Pancreas (tissue), 10 donors: ENCODE results near the gene ASH1L. TPM values are rescaled to one million over a fixed set of nuclear protein-coding genes. Genes with fewer than 3 reads are reported as not detected.

Experiments used
- ATAC-seq, 4 donors: fragments of 200-7000 bp; cut with Tn5 transposase; one replicate each; pipeline versions ENCODE4 v1.8.0 to v1.9.1; 2020; ENCODE audit warnings: mild to moderate bottlenecking in 4 of 4, moderate library complexity in 4 of 4
- DNase-seq, 6 donors: peaks; one replicate each; pipeline ENCODE4 v3.0.0-alpha.2; 2020
- FAIRE-seq: peaks from 2 replicates; lab custom pipeline; 2012; peaks lifted over from hg19 to GRCh38; lab: Jason Lieb, UNC
- H3K27ac ChIP-seq, 4 donors: fragments of 200-600 bp; sonication (generic); 1 replicate in 3 of 4; 2 replicates in 1 of 4; pipeline versions ENCODE4 v1.5.0 to v1.8.0; 2020
- H3K27me3 ChIP-seq, 4 donors: fragments of 200-600 bp; one replicate each; pipeline ENCODE4 v1.8.0; 2021
- H3K36me3 ChIP-seq, 3 donors: fragments of 200-600 bp; sonication (generic) in 1 of 3; one replicate each; pipeline versions ENCODE4 v1.5.0 to v1.8.0; 2020 to 2021
- H3K4me1 ChIP-seq, 3 donors: fragments of 200-600 bp; one replicate each; pipeline ENCODE4 v1.8.0; 2021
- H3K4me3 ChIP-seq, 4 donors: fragments of 200-600 bp; sonication (generic) in 2 of 4; one replicate each; pipeline versions ENCODE4 v1.5.0 to v1.8.0; 2020 to 2021
- H3K9me3 ChIP-seq, 4 donors: fragments of 200-600 bp; one replicate each; pipeline ENCODE4 v1.8.0; 2021
- WGBS, 2 donors: extraction: QIAGEN DNeasy Blood & Tissue Kit; methylation state at CpG; one replicate each; pipeline ENCODE4 v1.1.7; 2013; 5-methylcytosine and 5-hydroxymethylcytosine counted together
- intact Hi-C, 3 donors: fragments of 100-400 bp; cut with DNase I; formaldehyde crosslinking; loops; one replicate each; pipeline versions ENCODE4 v1.11.1 to v1.14.2; 2022
- polyA plus RNA-seq, 2 donors: library from polyadenylated mRNA; stranded (reverse); fragments of 200-250 nt; gene quantifications; one replicate each; pipeline ENCODE4 v1.2.3, GENCODE V29; 2013
- total RNA-seq, 6 donors: library from RNA; stranded (reverse); fragmentation: NEBNext Ultra II Directional in 4 of 6; extraction: Animal tissue kit (Norgen Biotek cat#: 25700) in 4 of 6; gene quantifications; one replicate each; pipeline versions ENCODE4 v1.2.1 to v1.2.4, GENCODE V29; 2021 to 2023
- TF ChIP-seq, protein P1 (sequence below), 4 donors: fragments of 200-600 bp; sonication (generic) in 3 of 4; IDR thresholded peaks; one replicate each; pipeline versions ENCODE4 v1.5.0 to v1.8.0; 2021; ENCODE audit warnings: antibody characterized with exemption in 4 of 4
- donor health status: healthy with polysubstance abuse.
- donor health status: DM: no; HTN: no; CAD: no; lungs with moderate emphysema.
- donor health status: DM: no; HTN: no; CAD: no.
- donor health status: control.
- donor health status: control.
- donor health status: Bipolar disorder and iron deficiency.
- donor health status: DM: yes; HTN: yes; CAD: no.
- donor health status: DM: no; HTN: no; CAD: no.
- donor health status: DM: no; HTN: no; CAD: no.
- donor health status: DM: yes; HTN: yes; CAD: no.

Gene ASH1L
- total and polyA plus RNA-seq, 8 donors, result 6.2 to 38.6 (median 22.9) TPM

- H3K4me1 ChIP-seq, result peaks cover 0 to 1% (median 0%) of the 10 kb centered on the region in 3 donors
- DNase-seq (no peak), FAIRE-seq (no peak), ATAC-seq (no peak)
- intact Hi-C loops, result no loop called here
- TF ChIP-seq, protein P1, sequence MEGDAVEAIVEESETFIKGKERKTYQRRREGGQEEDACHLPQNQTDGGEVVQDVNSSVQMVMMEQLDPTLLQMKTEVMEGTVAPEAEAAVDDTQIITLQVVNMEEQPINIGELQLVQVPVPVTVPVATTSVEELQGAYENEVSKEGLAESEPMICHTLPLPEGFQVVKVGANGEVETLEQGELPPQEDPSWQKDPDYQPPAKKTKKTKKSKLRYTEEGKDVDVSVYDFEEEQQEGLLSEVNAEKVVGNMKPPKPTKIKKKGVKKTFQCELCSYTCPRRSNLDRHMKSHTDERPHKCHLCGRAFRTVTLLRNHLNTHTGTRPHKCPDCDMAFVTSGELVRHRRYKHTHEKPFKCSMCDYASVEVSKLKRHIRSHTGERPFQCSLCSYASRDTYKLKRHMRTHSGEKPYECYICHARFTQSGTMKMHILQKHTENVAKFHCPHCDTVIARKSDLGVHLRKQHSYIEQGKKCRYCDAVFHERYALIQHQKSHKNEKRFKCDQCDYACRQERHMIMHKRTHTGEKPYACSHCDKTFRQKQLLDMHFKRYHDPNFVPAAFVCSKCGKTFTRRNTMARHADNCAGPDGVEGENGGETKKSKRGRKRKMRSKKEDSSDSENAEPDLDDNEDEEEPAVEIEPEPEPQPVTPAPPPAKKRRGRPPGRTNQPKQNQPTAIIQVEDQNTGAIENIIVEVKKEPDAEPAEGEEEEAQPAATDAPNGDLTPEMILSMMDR (IDR thresholded peaks at IDR 0.05), result no peak
- 47 to 53% methylated on average over 11 of the region's 11 CpGs for WGBS, 2 donors
- H3K36me3 ChIP-seq, result no peaks in the 10 kb centered on the region
- H3K9me3 ChIP-seq, result no peaks in the 10 kb centered on the region
- H3K27ac ChIP-seq, result no peak overlapping the region
- H3K27me3 ChIP-seq, result no peaks in the 10 kb centered on the region
- no peak overlapping the region for H3K4me3 ChIP-seq
Measured at GRCh38 chr1:155304558-155305063, 258.0 kb downstream of the ASH1L start.

GRCh38 chr1:155301342-155301841, 261.2 kb downstream of the ASH1L start, which contains the start of gene PKLR:
Gene PKLR (minus strand): TSS chr1:155301438. CDS start chr1:155301395, 43 bp downstream.
- no peak for DNase-seq
- no peak for ATAC-seq
- intact Hi-C loops, result no loop called here
- Histone ChIP-seq H3K9me3 (no peaks in the 10 kb centered on the region), H3K27me3 (no peaks in the 10 kb centered on the region), H3K27ac (no peak within 1 kb of the TSS), H3K36me3 (no peaks in the 10 kb centered on the region), H3K4me3 (no peak within 1 kb of the TSS), H3K4me1 (no peaks in the 10 kb centered on the region)
- TF ChIP-seq, protein P1 (IDR thresholded peaks at IDR 0.05), result no peak
- FAIRE-seq, result no peak
- WGBS, 2 donors, result 86 to 87% methylated on average over 5 of the region's 5 CpGs

DNA sequence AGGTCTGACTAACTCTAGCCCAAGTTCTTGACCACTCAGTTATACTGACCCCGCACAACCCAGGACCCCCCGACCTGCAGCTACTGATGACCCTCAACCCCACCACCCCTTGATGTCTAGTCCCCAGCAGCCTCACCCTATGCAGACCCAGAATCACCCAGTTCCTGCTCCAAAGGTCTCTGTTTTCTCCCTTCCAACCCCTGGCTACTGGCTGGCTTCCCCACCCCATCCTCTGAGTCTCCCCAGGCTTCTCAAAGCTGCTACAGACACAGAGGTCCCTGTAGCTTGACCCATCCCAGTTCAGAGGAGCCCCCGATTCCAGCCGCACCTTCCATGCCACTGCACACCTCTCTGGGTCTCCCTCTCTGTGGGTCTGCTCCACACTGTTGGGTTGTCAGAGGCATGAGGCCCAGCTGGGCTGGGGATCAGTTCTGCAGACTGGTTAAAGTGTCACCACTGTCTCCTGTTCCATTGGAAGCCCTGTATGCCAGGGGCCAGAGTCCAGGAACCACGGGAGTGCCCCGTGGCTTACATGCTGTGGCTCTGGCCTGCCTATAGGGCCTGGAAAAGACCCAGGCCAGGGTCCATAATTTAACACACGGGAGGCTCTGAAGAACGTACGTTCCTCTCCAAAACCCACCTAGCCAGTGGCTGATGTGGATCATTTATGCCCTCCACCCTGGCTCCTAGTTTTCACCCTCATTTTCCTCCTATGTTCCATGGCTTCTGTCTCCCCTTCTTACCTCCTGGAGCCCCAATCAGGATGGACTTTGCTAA, 261.9 kb downstream of the ASH1L start:
- intact Hi-C loops, result no loop called here
- ATAC-seq (no peak), DNase-seq (no peak)

DNA sequence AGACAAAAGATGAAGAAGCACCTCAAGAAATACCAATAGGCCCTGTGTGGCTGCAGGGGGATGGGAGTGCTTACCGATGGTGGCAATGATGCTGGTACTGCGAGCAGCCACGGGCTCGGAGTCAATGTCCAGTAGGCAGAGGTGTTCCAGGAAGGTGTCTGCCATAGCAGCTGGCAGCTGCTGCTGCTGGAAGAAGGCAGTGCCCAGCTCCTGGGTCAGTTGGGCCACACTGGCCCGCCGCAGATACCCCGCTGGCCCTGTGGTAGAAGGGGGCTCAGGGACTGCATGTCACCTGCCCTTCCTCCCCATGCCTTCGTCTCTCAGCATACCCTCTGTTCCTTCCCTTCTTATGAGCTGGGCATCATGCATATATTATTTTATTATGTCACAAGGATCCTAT, 262.6 kb downstream of the ASH1L start:
- WGBS, 2 donors, result 86 to 90% methylated on average over 8 of the region's 8 CpGs
- no peaks in the 10 kb centered on the region for H3K4me1 ChIP-seq
- H3K9me3 ChIP-seq, result no peaks in the 10 kb centered on the region
- FAIRE-seq, result no peak
- no peak for DNase-seq
- intact Hi-C loops, result no loop called here
- H3K27ac ChIP-seq, result no peak overlapping the region
- H3K4me3 ChIP-seq, result no peak overlapping the region
- TF ChIP-seq, protein P1 (IDR thresholded peaks at IDR 0.05), result no peak
- no peak for ATAC-seq
- H3K36me3 ChIP-seq, result no peaks in the 10 kb centered on the region
- no peaks in the 10 kb centered on the region for H3K27me3 ChIP-seq

More for the DNA sequence above, 261.9 kb downstream of the ASH1L start:
- Histone ChIP-seq H3K9me3 (no peaks in the 10 kb centered on the region), H3K27me3 (no peaks in the 10 kb centered on the region), H3K4me1 (no peaks in the 10 kb centered on the region), H3K4me3 (no peak overlapping the region), H3K27ac (no peak overlapping the region), H3K36me3 (no peaks in the 10 kb centered on the region)
- 68 to 82% methylated on average over 9 of the region's 9 CpGs for WGBS, 2 donors
- TF ChIP-seq, protein P1 (IDR thresholded peaks at IDR 0.05), result no peak
- no peak for FAIRE-seq

DNA sequence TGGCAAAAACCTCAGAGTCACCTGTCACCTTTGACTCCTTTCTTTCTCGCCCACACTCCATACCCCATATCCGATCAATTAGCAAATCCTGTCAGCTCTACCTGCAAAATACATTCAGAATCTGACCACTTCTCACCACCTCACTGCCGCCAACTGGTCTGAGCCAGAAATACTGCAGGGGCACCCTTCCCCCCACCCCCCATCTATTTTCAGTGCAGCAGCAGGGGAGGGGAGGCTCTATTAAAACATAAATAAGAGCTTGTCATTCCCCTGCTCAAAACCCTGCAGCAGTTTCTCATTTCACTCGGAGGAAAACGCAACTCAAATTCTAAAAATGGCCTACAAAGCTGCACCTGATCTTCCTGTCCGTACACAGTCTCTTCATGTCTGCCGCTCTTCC, 265.2 kb downstream of the ASH1L start:
- intact Hi-C loops, result no loop called here
- no peak for FAIRE-seq
- DNase-seq, result no peak

More for the DNA sequence above, 265.2 kb downstream of the ASH1L start:
- H3K27me3 ChIP-seq, result no peaks in the 10 kb centered on the region
- H3K36me3 ChIP-seq, result no peaks in the 10 kb centered on the region
- 76 to 83% methylated on average over 7 of the region's 7 CpGs for WGBS, 2 donors
- H3K4me3 ChIP-seq, result no peak overlapping the region
- H3K9me3 ChIP-seq, result no peaks in the 10 kb centered on the region
- H3K27ac ChIP-seq, result no peak overlapping the region
- H3K4me1 ChIP-seq, result no peaks in the 10 kb centered on the region
- TF ChIP-seq, protein P1 (IDR thresholded peaks at IDR 0.05), result no peak
- ATAC-seq, result no peak
